GM19351 (cell line): Measurements from ENCODE around the gene LRP5.
"Not testable (repeated sequence)": the region's sequence is repeated elsewhere in the genome, so short reads cannot be mapped to it uniquely, and the experiment has no call there.

ENCODE experiments used
- ATAC-seq: cut with Tn5 transposase; IDR thresholded peaks from one replicate; pipeline ENCODE4 v1.9.1; 2021; ENCODE audit warnings: mild to moderate bottlenecking, moderate library complexity; ENCODE audit not compliant: unreplicated experiment

Gene LRP5

DNA sequence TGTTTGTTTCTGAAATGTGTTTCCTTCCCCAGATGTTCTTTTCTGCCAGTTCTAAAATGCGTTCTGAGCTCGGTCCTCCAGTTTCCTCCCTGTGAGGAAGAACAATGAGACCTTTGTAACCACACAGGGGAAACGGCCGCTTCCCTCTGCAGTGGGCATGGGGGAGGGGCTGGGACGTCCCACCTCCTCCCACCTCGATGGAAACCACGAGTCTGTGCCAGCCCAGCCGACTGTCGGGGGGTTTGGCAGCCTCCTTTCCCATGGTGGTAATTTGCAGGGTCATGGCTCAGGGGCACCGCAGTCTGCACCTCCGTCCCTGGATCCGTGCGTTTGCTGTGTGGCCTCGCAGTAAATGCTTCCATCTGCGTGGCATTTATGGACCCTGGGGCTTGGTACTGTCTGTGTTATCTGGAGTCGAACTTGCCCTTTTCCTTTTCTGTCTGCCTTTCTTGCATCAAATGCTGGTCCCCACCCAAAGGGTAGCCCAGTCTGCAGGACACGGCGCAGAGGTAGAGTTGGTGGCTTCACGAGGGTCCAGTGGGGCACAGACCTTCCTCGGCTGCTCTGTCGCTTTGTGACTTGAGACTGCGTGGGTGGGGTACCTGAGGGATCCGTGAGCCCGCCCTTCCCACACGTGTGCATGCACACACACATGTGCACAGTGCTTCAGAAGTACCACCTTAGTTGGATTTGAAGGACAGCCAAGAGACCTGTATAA lies 16.1 kb downstream of the LRP5 start:
- ATAC-seq: no peak

DNA sequence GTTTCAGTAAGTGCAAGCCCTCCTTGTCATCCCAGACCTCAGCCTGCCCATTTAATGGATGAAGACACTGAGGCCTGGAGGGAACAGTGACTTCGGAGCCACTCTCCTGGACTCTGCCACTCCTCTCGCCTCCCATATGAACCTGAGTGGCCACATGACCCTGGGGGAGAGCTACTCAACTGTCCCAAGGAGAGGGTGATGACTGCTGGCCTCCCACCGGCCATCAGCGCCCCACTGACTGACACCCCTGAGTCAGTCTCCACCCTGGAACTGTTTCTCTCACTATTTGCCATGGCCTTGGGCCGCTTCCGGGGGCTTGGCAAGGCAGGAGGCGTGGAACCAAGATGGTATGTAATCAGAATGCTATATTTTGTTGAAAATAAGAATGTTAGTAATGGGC lies 17.1 kb downstream of the LRP5 start:
- no peak for ATAC-seq

DNA sequence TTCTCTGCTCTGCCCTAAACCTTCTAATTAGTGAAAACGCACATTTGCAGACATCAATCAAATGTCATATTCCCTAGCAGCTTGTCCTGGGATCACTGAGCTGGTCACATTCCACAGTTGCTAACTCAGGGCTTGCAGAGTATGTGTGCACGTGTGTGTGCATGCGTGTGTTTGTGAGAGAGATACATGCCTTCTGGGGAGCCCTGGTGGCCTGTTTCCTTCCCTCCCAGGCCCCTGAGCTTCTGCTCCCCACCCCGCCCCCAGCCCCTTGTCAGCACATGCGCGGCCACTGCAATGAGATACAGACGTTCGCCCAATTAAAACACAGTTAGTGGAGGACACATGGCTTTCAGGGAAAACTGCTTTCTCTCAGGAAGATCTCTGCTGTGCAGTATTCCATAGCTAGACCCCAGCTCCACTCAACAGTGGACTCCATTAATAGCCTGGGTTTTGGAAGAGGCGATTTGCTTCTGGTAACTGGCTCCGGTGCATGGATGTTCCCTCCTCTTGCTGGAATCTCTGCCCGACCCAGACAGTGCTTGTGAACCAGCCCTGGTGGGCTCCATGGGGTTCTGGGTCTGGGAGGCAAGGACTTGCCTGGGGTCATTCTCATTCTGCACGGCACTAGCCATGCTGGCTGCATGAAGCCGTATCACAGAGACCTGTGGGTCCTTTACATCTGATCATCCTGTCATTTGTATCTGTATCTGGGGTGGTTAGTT lies 17.7 kb downstream of the LRP5 start:
- ATAC-seq: no peak

DNA sequence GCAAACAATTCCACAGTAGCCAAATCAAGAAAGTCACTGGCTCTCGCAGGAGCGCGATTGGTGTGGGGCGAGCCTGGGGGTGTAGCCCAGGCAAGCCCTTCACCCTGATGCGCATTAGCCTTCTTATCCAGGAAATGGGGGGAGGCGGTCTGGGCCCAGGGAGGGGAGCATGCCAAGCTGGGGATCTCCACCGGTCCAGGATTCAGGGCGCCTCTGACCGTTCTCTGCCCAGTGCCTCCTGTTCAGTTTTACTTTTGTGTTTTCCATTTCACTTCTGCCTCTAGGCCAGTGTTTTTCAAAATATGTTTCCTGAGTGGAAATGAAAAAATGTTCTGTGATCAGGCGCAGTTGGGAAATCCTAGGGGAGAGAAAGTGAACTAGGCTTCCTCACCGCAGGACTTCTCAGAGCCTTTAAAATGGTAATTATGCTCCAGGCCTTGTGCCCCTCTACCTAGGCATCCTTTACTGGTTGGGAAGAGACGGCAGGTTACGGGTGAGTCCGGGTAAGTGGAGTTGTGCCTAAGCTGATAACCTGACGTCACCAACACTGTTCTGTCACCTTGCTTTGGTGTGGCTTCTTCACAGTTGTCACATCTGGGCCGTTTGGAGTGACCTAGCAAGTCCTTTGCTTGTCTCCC lies 18.4 kb downstream of the LRP5 start:
- no peak for ATAC-seq

DNA sequence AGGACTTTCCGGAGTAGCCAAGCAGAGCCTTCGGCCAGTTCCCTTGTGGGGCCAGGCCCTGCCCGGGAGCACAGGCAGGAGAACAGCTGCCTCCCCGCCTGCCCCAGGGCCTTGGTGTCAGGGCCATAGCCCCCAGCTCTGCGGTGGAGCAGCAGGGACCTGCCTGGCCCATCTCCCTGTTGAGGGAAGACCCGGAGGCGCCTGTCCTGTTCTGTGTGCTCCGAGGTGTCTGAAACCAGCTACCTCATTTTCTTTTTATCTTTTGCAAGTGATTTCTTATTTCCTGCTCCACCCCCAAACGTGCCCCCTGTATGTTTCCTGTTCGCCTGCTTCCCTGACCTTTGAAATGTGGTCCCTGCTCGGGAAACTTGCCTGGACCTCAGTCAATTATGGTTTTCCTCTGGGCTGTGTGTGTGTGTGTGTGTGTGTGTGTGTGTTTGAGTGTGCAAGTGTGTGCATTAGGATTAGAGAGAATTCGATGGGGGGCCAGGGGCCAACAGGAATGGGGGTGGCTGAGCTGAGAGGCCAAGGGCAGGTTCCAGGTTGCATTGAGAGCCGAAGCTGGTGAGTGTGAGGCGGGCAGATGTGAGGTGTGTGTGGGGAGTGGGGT lies 19.1 kb downstream of the LRP5 start:
- ATAC-seq: no peak

DNA sequence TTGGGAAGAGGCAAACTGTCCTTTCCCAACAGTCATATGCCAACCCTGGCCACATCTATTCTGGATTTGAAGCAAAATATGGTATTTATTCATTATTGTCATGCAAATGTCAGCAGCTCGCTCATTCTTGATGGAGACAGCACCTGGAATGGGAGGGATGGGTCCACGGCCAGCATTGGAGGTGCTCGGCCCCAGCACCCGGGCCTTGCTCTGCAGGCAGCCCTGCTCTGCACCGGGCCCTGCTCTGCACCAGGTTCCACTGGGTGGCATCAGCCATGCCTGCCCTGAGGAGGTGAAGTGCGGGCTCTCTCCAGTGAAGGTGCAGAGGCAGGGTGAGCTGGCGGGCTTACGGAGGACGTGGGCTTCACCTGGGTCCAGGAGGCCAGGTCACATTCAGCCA lies 19.8 kb downstream of the LRP5 start:
- ATAC-seq: no peak

DNA sequence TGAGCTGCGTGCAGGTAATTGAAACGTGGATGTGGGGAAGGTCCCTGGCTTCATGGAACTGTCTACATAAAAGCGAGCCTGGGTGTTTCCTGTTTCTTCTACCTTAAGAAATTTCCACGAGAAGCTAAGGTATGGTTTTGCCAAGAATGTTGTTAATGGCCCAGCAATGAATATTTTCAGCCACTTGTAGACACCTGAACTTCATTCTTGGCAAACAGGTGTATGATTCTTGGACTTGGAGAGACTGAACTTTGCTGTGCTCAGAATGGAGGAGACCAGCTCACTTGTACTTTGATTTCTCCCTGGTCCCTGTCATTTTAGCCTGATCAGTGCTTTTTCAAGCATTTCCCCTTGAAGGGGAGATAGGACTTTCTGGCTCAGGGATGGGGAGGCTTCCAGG lies 20.8 kb downstream of the LRP5 start:
- no peak for ATAC-seq

DNA sequence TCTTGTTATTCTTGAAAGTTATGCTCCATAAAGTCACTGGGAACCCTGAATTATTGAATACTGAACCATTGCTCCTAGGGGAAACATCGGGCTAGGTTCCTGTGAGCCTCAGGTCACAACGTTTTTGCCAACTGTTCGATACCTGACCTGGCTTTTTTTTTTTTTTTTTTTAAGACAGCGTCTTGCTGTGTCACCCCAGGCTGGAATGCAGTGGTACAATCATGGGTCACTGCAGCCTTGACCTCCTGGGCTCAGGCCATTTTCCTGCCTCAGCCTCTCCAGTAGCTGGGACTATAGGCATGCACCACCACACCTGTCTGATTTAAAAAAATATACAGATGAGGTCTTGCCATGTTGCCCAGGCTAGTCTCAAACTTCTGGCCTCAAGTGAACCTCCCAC lies 22.5 kb downstream of the LRP5 start:
- no peak for ATAC-seq

DNA sequence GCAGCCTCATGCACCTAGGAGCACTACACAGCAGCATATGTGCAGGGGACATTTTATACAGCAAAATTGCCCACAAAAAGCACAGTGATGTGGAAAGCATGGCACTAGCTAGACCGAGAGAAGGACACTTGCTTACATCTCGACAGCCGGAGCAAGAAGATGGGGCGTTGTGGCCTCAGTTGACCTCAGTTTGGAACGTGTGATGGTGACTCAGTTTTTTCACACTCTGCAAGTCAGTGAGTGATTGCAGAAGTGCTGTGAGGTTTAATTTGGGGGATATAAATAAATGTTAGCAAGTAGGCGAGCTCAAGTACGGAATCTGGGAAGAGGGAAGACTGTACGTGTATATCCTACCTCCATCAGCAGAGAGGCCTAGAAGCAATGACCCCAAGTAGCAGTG lies 23.3 kb downstream of the LRP5 start:
- ATAC-seq: no peak

DNA sequence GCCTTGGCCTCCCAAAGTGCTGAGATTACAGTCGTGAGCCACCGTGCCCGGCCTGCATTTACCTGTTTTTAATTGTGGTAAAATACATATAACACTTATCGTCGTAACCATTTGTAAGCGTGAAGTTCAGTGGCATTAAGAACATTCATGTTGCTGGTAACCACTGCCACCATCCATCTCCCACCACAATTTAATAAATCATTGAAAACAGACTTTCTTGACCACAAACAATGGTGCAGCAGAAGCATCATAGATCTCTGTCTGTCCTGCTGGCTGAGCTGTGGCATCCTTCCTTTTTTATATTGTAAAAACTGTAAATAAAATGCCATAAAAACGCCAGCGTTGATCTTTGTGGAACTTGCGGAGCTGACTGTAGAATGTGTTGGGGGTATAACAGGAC lies 24.3 kb downstream of the LRP5 start:
- ATAC-seq: no peak

DNA sequence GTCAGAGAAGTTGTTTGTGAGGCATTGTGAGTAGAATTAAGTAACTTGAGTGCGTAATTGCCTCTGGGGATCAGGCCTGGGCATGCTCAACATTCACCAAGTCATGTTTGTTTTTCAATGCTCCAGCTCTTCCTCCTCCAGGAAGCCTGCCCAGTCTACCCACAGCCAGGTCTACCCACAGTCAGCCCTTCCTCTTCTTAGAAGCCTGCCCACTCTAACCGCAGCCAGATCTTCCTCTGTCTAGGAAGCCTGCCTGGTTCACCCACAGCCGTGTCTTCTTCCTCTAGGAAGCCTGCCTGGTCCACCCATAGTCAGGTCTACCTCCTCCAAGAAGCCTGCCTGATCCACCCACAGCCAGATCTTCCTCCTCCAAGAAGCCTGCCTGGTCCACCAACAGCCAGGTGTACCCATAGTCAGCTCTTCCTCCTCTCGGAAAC lies 25.0 kb downstream of the LRP5 start:
- ATAC-seq: no peak

DNA sequence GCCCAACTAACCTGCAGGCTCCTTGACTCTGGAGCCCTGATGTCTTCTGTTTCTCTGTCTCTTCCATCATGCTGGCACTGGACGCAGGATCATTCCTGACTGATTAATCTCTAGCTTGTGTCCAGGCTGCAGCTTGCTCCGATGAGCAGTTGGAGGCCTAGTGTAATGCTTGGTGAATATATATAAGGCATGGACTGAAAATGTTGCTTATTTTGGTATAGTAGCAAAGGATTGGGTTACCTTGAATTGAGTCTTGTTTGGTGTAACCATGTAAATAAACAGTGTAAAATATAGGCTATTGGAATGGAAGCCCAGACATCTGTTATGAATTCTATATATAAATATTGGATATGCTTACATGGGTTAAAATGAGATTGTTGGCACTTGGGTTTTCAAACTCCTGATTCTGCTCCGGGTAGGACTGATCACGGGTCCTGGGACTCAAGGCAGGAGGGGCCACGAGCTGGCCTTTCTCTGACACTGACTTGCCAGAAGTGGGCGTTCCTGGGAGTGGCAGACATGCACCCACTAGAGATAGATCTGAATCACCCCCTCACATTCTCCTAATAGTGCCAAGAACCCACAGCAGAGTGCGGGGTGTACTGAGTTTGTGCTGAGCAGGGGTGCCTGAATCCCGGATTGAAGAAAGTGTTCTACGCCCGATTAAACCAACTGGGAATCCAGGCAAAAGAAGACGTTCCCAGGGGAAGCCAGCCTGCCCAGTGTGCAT lies 25.8 kb downstream of the LRP5 start:
- ATAC-seq: no peak

DNA sequence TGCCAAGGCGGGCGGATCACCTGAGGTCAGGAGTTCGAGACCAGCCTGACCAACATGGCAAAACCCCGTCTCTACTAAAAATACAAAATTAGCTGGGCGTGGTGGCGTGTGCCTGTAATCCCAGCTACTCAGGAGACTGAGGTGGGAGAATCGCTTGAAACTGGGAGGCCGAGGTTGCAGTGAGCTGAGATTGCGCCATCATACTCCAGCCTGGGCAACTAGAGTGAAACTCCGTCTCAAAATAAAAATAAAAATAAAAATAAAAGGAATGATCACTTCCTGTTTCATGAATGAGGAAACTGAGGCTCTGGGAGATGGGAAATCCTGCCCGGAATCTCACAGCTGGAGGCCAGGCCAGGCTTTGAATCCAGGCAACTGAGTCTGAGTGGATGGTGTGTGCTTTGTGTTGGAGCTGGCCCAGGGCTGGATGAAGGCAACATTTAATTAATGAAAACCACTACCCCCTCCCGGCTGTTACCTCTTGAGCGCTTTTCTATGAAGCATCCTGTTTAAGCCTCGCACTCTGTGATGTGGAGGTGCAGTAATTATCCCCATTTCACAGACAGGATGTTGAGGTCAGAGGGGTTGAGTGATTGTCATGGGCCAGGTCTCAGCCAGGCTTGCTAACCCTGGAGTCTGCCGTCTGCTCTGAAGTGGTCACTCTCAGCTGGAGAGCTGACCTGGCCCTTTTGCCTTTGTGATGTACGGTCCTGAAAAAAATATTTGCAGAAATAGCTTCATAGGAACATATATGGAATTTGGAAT lies 27.8 kb downstream of the LRP5 start:
- no peak for ATAC-seq

DNA sequence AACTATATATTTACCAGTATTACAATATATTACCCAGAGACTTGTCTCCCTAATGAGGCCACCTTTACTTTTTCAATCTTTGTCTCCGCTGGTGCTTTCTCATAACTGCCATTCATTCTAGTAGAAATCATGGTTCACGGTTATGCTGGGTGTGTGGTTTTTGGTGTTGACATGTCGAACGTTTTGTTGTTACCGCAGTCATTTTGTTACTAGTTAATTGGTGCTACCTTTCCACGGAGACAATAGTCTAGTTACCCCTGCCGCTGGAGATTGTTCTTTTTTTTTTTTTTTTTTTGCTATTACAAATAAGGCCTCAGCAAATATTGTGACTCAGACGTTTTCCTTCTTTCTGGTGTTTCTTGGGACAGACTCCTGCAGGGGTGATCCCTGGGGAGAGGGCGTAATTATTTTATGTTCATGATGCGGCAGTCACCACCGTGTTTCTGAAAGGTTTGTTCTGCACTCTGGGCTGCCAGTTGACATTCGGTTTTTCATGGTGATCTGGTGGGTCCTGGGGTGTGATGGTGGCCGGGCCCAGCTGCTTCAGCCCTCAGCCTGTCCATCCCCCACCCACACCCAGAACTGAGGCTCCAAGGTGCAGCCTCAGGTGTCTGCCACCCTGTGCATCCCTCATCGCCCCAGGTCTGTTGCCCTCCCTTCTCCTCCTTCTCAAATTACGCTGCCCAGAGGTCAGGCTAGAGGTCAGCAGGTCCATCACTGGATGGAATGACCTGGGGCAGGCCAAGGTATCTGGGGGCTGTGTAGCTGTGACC lies 28.6 kb downstream of the LRP5 start:
- no peak for ATAC-seq

DNA sequence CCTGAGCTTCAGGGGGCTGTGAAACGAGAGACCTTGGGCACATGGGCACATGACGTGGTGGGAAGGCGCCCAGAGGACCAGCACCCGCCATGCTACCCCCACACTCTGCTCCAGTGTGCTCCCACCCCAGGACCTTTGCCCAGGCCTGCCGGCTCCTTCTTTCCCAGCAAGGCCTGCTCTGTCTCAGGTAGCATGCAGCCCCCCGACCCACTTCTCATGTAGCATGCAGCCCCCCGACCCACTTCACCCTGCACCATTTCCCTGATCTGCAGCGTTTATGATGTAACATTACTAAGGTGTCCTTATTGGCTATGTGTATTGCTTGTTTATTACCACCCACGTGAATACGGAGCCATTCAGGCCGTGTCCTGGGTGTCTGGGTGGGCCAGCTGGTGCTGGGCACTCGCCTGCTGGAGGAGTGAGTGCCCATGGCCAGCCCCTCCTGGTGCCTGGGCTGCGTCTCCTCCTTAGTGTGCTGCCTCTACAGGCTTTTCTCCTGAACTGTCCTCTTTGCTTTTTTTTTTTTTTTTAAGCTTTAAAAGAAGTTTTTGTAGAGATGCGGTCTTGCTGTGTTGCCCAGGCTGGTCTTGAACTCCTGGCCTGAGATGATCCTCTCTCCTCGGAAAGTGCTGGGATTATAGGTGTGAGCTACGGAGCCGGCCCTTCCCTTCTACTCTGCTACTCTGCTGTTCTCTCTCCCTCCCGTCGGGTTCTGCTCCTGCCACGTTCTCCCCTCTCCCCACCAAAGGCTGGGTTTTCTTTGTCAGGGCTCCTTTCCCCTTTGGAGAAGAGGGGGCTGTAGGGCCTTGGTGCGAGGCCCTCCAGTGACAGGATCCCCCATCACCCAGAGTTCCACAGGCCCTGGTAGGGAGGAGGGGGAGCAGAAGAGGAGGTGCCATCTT lies 29.4 kb downstream of the LRP5 start:
- ATAC-seq: no peak

DNA sequence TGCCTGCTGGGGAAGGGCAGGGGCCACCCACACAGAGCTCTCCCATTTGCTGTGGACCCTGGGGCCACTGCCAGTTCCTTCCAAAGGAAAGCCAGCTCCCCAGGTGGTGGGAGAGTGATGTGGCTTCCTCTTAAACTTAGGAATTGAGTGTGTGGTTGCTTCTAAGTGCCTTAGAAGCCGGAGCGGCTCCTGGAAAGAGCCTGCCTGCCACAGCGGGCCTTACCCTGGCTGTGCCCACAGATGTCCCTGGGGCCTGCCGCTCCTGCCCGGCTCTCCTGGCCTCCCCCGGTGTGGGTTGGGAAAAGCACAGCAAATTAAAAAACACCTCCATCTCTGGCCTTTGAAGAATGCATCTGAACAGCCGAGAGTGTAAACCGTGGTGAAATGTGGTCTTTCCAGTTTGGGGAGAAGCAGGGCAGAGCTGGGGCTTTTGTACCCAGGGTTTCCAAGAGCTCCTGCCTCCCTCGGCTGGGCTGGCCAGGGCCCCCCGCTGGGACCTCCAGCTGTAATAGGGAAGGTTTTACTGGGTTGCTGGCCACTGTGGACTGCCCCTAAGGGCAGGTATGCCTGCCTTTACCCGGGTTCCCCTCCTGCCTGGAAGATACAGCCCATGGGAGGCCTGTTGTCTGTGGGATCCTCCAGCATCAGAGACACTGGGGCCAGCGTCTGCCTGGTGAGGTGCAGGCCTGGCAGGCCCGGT lies 30.2 kb downstream of the LRP5 start:
- ATAC-seq: no peak

DNA sequence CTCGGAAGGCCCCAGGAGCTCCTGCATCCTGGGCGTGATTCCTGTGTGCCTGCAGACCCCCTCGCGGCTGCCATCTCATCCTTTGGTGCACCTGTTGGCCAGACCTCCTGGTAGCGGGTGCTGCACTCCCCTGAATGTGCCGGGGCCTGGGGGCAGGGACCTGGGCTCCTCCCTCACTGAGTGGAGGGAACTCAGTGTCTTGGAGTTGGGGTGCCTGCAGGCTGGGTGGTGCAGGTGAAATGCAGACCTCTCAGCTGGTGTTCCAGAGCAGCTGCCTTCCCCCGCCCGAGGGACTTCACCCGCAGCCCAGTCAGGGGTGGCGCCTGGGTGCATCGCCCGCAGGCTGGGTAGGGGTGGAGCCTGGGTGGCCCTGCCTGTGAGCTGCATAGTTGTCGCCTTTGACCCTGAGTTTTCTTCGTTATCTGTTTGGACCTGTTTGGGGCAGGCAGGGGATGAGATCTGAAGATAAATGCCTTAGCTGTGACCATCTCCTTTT lies 31.4 kb downstream of the LRP5 start:
- no peak for ATAC-seq

DNA sequence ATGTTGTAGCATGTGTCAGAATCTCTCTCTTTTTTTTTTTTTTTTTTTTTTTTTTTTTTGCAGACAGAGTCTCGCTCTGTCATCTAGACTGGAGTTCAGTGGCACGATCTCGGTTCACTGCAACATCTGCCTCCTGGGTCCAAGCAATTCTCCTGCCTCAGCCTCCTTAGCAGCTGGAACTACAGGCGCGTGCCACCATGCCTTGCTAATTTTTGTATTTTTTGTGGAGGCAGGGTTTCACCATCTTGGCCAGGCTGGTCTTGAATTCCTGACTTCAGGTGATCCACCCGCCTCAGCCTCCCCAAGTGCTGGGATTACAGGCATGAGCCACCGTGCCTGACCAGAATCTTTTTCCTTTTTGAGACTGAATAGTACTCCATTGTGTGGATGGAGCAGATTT lies 32.4 kb downstream of the LRP5 start:
- not testable (repeated sequence) for ATAC-seq
